ENCODE measurements around the gene FICD. TPM values are rescaled to one million over a fixed set of nuclear protein-coding genes. Genes with fewer than 3 reads are reported as not detected.

Gene FICD
- total and polyA plus RNA-seq, 9 of the 15 experiments (the other 6 are each of a cell fraction or from before 2014, with no cell fraction given), result 0.88 to 4.5 (median 1.9) TPM

DNA sequence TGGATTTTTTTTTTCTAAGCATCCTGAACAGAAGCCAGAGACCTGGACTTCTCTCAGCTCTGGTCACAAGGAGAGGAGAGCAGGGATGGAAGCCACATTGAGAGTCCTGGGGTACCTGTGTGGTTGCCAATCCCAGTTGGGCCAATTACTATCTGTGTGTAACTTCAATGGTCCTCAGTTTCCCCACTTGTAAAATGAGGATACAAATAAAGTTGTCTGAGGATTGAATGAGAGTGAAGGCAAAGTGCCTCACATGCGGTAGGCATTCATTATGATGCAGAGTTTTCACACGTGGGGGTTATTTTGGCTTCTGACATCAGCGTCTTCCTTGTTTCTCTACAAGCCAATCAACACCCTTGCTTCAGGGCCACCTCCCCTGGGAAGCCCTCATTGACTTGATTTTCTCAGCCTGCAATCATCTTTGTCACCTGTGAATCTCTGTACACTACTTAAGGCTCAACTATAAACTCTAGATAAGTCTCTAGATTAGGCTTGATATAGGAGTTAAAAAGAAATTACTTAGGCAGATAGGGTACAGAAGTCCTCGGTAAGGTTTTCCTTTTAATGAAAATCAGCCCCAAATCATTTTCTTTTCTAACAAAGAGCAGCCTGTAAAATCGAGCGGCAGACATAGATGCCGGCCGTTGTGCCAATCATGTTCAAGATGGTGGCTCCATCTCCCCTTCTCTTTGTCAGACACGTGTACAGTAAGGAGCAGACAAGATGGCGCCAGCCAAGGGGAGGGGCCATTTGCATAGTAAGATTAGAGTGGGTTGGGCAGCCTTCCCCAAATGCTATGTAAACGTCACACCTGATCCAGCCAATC, 37.8 kb upstream of the FICD start (continued):
- TF ChIP-seq, protein P1, sequence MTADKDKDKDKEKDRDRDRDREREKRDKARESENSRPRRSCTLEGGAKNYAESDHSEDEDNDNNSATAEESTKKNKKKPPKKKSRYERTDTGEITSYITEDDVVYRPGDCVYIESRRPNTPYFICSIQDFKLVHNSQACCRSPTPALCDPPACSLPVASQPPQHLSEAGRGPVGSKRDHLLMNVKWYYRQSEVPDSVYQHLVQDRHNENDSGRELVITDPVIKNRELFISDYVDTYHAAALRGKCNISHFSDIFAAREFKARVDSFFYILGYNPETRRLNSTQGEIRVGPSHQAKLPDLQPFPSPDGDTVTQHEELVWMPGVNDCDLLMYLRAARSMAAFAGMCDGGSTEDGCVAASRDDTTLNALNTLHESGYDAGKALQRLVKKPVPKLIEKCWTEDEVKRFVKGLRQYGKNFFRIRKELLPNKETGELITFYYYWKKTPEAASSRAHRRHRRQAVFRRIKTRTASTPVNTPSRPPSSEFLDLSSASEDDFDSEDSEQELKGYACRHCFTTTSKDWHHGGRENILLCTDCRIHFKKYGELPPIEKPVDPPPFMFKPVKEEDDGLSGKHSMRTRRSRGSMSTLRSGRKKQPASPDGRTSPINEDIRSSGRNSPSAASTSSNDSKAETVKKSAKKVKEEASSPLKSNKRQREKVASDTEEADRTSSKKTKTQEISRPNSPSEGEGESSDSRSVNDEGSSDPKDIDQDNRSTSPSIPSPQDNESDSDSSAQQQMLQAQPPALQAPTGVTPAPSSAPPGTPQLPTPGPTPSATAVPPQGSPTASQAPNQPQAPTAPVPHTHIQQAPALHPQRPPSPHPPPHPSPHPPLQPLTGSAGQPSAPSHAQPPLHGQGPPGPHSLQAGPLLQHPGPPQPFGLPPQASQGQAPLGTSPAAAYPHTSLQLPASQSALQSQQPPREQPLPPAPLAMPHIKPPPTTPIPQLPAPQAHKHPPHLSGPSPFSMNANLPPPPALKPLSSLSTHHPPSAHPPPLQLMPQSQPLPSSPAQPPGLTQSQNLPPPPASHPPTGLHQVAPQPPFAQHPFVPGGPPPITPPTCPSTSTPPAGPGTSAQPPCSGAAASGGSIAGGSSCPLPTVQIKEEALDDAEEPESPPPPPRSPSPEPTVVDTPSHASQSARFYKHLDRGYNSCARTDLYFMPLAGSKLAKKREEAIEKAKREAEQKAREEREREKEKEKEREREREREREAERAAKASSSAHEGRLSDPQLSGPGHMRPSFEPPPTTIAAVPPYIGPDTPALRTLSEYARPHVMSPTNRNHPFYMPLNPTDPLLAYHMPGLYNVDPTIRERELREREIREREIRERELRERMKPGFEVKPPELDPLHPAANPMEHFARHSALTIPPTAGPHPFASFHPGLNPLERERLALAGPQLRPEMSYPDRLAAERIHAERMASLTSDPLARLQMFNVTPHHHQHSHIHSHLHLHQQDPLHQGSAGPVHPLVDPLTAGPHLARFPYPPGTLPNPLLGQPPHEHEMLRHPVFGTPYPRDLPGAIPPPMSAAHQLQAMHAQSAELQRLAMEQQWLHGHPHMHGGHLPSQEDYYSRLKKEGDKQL (CRISPR knock-in tag; IDR thresholded peaks at IDR 0.05; ENCODE audit: borderline replicate concordance), result no peak

GRCh38 chr12:108477881-108478259, 37.2 kb upstream of the FICD start:
- Histone ChIP-seq H3K9me1 (ENCODE audit: control insufficient read depth, insufficient read depth, low read length) (no peaks in the 10 kb centered on the region), H4K20me1 (replicated peaks; ENCODE audit: control insufficient read depth, insufficient read depth, low read length) (no peaks in the 10 kb centered on the region), H3K9me3 (replicated peaks; ENCODE audit: control insufficient read depth, insufficient read depth, low read depth, low read length) (peaks cover 4% of the 10 kb centered on the region; the same call in 1 of the 2 replicates), H3K27ac (ENCODE audit: extremely low read depth, low read depth, low read length) (peak overlapping the region; percentile 76; the same call in 2 of the 3 replicates), H3K4me2 (ENCODE audit: insufficient read depth, low read length) (peak overlapping the region; percentile 65), H3K79me2 (ENCODE audit: control insufficient read depth, insufficient read depth, low read length) (no peaks in the 10 kb centered on the region), H3K4me1 (replicated peaks in 1 of 2; ENCODE audit: control insufficient read depth in 2 of 2, insufficient read depth in 2 of 2, low read length in 2 of 2) (peaks cover 3 to 34% of the 10 kb centered on the region in 2 experiments; a peak in 4 of 5 replicates), H3K36me3 (ENCODE audit: control insufficient read depth, insufficient read depth, low read length) (no peaks in the 10 kb centered on the region), H3K4me3 (no peak overlapping the region), H3K9ac (ENCODE audit: insufficient read depth in 1 of 2, low read depth in 2 of 2, low read length in 2 of 2) (no peak overlapping the region; a peak in 1 of 4 replicates), H3K27me3 (ENCODE audit: control insufficient read depth in 2 of 2, insufficient read depth in 2 of 2, low read length in 2 of 2) (0 out of 5 replicates have a peak, but pooled peaks cover 0 to 2% of the 10 kb centered on the region in 2 experiments), H2AFZ (ENCODE audit: low read depth, low read length) (peak overlapping the region; percentile 97)
- WGBS (ENCODE audit: insufficient coverage, low coverage, missing lambda C conversion rate), result 12% methylated on average over 6 of the region's 6 CpGs
- ChIA-PET POLR2A (interaction anchor here (0.6 to 0.7 kb wide), 2 partner anchors 361 to 705 kb away, joined by 3 read pairs; no protein-coding TSS in a partner anchor), CTCF (ENCODE audit: low intra/inter-chr PET ratio) (no interaction called here)
- DNase-seq (ENCODE audit: extremely low read depth in 1 of 4, low spot score in 3 of 4), result peak in 1 of 4 experiments; percentile 48
- TSS peak; percentile 92 for BruUV-seq (replicated peaks)
- no peak for FAIRE-seq
- in situ Hi-C loops (cut with MboI), result no loop called here
- ATAC-seq, result peak; percentile 63
- intact Hi-C loops (cut with micrococcal nuclease), result no loop called here
- 0 out of 2 replicates have a peak, but pooled peaks have one; percentile 7 for TF ChIP-seq TAL1 (IDR thresholded peaks at IDR 0.05)
- peak; percentile 76 for TF ChIP-seq POLR2A (conservative IDR thresholded peaks at IDR 0.05)
- TF ChIP-seq SUPT5H (IDR thresholded peaks at IDR 0.05), result peak; percentile 60
- TF ChIP-seq ZNF384 (IDR thresholded peaks at IDR 0.05; ENCODE audit: low read depth, low read length), result no peak
- TF ChIP-seq ZKSCAN8 (CRISPR knock-in tag; IDR thresholded peaks at IDR 0.05), result no peak
- no peak for TF ChIP-seq ETS1 (conservative IDR thresholded peaks at IDR 0.05; ENCODE audit: control insufficient read depth, low read depth, low read length)
- 0 out of 2 replicates have a peak, but pooled peaks have one; percentile 4 for TF ChIP-seq ZNF395 (CRISPR knock-in tag; IDR thresholded peaks at IDR 0.05)
- TF ChIP-seq ZNF586 (CRISPR knock-in tag; conservative IDR thresholded peaks at IDR 0.05), result no peak
- no peak for TF ChIP-seq MECOM (CRISPR knock-in tag; IDR thresholded peaks at IDR 0.05)
- TF ChIP-seq ATF7 (IDR thresholded peaks at IDR 0.05), result no peak; the same call in 1 of the 2 replicates
- TF ChIP-seq ZNF766 (CRISPR knock-in tag; conservative IDR thresholded peaks at IDR 0.05), result peak; percentile 60; the same call in 1 of the 2 replicates

Data from K562 (cell line).